ENCODE measurements around the gene ZKSCAN8.

GRCh38 chr6:28158318-28158717, 16.6 kb downstream of the ZKSCAN8 start:
- TF ChIP-seq RAD21 (conservative IDR thresholded peaks at IDR 0.05) (no peak), TAF1 (IDR thresholded peaks at IDR 0.05; ENCODE audit: low read depth) (no peak), CTCF (IDR thresholded peaks at IDR 0.05; ENCODE audit: poor library complexity, severe bottlenecking) (no peak), MXI1 (conservative IDR thresholded peaks at IDR 0.05; ENCODE audit: poor library complexity, severe bottlenecking) (no peak), EP300 (conservative IDR thresholded peaks at IDR 0.05; ENCODE audit: poor library complexity, severe bottlenecking) (no peak), POLR2AphosphoS5 (IDR thresholded peaks at IDR 0.05) (no peak), SMC3 (conservative IDR thresholded peaks at IDR 0.05; ENCODE audit: poor library complexity) (no peak)
- TF ChIP-seq, protein P1, sequence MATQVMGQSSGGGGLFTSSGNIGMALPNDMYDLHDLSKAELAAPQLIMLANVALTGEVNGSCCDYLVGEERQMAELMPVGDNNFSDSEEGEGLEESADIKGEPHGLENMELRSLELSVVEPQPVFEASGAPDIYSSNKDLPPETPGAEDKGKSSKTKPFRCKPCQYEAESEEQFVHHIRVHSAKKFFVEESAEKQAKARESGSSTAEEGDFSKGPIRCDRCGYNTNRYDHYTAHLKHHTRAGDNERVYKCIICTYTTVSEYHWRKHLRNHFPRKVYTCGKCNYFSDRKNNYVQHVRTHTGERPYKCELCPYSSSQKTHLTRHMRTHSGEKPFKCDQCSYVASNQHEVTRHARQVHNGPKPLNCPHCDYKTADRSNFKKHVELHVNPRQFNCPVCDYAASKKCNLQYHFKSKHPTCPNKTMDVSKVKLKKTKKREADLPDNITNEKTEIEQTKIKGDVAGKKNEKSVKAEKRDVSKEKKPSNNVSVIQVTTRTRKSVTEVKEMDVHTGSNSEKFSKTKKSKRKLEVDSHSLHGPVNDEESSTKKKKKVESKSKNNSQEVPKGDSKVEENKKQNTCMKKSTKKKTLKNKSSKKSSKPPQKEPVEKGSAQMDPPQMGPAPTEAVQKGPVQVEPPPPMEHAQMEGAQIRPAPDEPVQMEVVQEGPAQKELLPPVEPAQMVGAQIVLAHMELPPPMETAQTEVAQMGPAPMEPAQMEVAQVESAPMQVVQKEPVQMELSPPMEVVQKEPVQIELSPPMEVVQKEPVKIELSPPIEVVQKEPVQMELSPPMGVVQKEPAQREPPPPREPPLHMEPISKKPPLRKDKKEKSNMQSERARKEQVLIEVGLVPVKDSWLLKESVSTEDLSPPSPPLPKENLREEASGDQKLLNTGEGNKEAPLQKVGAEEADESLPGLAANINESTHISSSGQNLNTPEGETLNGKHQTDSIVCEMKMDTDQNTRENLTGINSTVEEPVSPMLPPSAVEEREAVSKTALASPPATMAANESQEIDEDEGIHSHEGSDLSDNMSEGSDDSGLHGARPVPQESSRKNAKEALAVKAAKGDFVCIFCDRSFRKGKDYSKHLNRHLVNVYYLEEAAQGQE (IDR thresholded peaks at IDR 0.05; ENCODE audit: borderline replicate concordance): no peak

Measured in neural cell (in vitro differentiated cells).